Erythroblast (primary cell): ENCODE measurements around the gene CFAP300.

Experiments
- GATA1 ChIP-seq: IDR thresholded peaks from 2 replicates; pipeline ENCODE4 v1.6.1; 2011; ENCODE audit warnings: low read depth, mild to moderate bottlenecking, control low read depth, low read length, moderate library complexity
- POLR2A ChIP-seq: IDR thresholded peaks from 2 replicates; pipeline ENCODE4 v1.6.1; 2011; ENCODE audit warnings: mild to moderate bottlenecking, low read length

DNA sequence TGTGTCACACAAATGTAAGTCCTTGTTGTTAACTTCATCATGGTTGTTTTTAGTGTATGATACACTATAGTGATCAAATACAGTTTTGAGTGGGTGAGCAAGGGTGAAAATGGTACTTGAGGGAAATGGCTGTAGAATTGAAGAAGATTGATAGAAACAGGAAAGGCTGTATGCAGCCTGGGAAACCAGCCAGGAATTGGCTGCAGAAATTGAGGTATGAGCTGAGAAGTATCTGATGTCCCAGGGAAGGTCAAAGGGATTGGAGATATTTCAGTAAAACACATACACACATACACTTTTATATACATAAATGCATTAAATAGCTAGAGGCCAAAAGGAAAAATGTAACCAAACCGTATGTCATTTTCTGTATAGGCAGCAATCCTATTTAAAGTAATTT lies 49.9 kb downstream of the CFAP300 start:
- TF ChIP-seq POLR2A (no peak), GATA1 (no peak)
